PC-9 (cell line): Measurements from ENCODE around the gene TMEFF2. TPM values are rescaled to one million over a fixed set of nuclear protein-coding genes. Genes with fewer than 3 reads are reported as not detected.

Experiments
- BruUV-seq: library from RNA; stranded (reverse); fragments of 400-500 nt; replicated peaks from 2 replicates; lab custom pipeline; 2021; lab: Mats Ljungman, UMichigan
- CTCF ChIA-PET: fragments of 300-600 bp; sonication (Branson Sonifier 250); formaldehyde crosslinking; loops from one replicate; lab custom pipeline; 2022; ENCODE audit warnings: antibody characterized with exemption; lab: Charles Lee
- POLR2A ChIA-PET: fragments of 300-600 bp; sonication (Branson Sonifier 250); formaldehyde crosslinking; loops from one replicate; lab custom pipeline; 2022; ENCODE audit warnings: antibody characterized with exemption; ENCODE audit not compliant: unreplicated experiment; lab: Charles Lee
- DNase-seq, 2 experiments: peaks; one replicate each; pipeline versions ENCODE4 v3.0.0 to v3.0.0-alpha.2; 2015 to 2022; ENCODE audit warnings: mixed read lengths in 1 of 2
- H2AFZ ChIP-seq: fragments of 200-600 bp; sonication (generic); 2 replicates; pipeline ENCODE4 v1.8.1; 2017; ENCODE audit warnings: antibody characterized with exemption
- H3F3A ChIP-seq: fragments of 200-600 bp; sonication (generic); 2 replicates; pipeline ENCODE4 v1.8.1; 2017; ENCODE audit warnings: antibody characterized with exemption, mild to moderate bottlenecking, low read depth; ENCODE audit not compliant: insufficient read depth
- H3K27ac ChIP-seq: fragments of 200-600 bp; sonication (generic); 2 replicates; pipeline ENCODE4 v1.6.1; 2016; ENCODE audit warnings: mixed run types
- H3K27me3 ChIP-seq: fragments of 200-600 bp; sonication (generic); 2 replicates; pipeline ENCODE4 v1.6.1; 2016; ENCODE audit warnings: low read depth, mixed run types; ENCODE audit not compliant: insufficient read depth
- H3K36me3 ChIP-seq: fragments of 200-600 bp; sonication (generic); 2 replicates; pipeline ENCODE4 v1.6.1; 2016; ENCODE audit warnings: low read depth, mixed run types
- H3K4me1 ChIP-seq: fragments of 200-600 bp; sonication (generic); replicated peaks from 2 replicates; pipeline ENCODE4 v1.6.1; 2016; ENCODE audit warnings: mixed run types; ENCODE audit not compliant: insufficient read depth
- H3K4me2 ChIP-seq: fragments of 200-600 bp; sonication (generic); 2 replicates; pipeline ENCODE4 v1.6.1; 2017; ENCODE audit warnings: mixed run types
- H3K4me3 ChIP-seq: fragments of 200-600 bp; sonication (generic); 2 replicates; pipeline ENCODE4 v1.6.1; 2016; ENCODE audit warnings: mixed run types
- H3K79me2 ChIP-seq: fragments of 200-600 bp; sonication (generic); 2 replicates; pipeline ENCODE4 v1.6.1; 2017; ENCODE audit warnings: low read depth, mixed run types
- H3K9me2 ChIP-seq: fragments of 200-600 bp; sonication (generic); 2 replicates; pipeline ENCODE4 v1.8.1; 2017; ENCODE audit warnings: mild to moderate bottlenecking; ENCODE audit not compliant: insufficient read depth
- H3K9me3 ChIP-seq: fragments of 200-600 bp; sonication (generic); 2 replicates; pipeline ENCODE4 v1.8.1; 2016; ENCODE audit warnings: low read depth; ENCODE audit not compliant: insufficient read depth
- H4K20me1 ChIP-seq: fragments of 200-600 bp; sonication (generic); 2 replicates; pipeline ENCODE4 v1.8.1; 2017; ENCODE audit not compliant: insufficient read depth
- CTCF ChIP-seq: fragments of 200-600 bp; sonication (generic); conservative IDR thresholded peaks from 2 replicates; pipeline ENCODE4 v1.6.1; 2017; ENCODE audit warnings: mixed run types, antibody characterized with exemption, mild to moderate bottlenecking, moderate library complexity
- EZH2 ChIP-seq: fragments of 200-600 bp; sonication (generic); IDR thresholded peaks from 2 replicates; pipeline ENCODE4 v1.8.0; 2017; ENCODE audit warnings: antibody characterized with exemption, low read depth
- intact Hi-C: fragments of 100-400 bp; cut with micrococcal nuclease; formaldehyde crosslinking; loops from one replicate; pipeline ENCODE4 v1.10.0; 2022; ENCODE audit not compliant: unreplicated experiment
- total RNA-seq: library from RNA; stranded (reverse); gene quantifications from 2 replicates; pipeline ENCODE4 v1.2.3, GENCODE V29; 2021

TMEFF2 gene
- total RNA-seq, 1 experiment from 2014 or later, result not detected

DNA sequence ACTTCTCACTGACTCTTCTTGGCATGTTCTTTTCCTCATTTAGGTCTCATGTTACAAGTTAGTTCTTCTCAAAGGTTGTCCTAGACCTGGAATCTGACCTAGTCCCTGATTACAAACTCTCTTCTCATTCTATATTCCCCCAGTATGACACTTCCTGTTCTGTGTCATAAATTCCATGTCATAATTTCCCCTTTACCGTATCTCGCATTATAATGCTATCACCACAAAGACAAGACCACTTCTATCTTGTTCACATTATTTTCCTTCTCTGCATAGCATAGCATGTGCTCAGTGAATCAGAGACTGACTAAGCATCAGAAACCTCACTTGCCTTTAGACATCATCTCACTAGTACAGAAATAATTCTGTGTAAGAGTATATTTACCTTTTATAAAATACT, 284.2 kb downstream of the TMEFF2 start:
- H3K9me3 ChIP-seq, result no peaks in the 10 kb centered on the region
- ChIA-PET POLR2A (no interaction called here), CTCF (no interaction called here)
- H3K79me2 ChIP-seq, result no peaks in the 10 kb centered on the region
- no peaks in the 10 kb centered on the region for H3K9me2 ChIP-seq
- intact Hi-C loops, result no loop called here
- DNase-seq, result no peak
- H3K4me3 ChIP-seq, result no peak overlapping the region
- no peaks in the 10 kb centered on the region for H3F3A ChIP-seq
- no TSS peak for BruUV-seq
- H3K4me2 ChIP-seq, result no peak overlapping the region
- no peak for TF ChIP-seq CTCF
- no peak for TF ChIP-seq EZH2
- no peaks in the 10 kb centered on the region for H4K20me1 ChIP-seq
- H2AFZ ChIP-seq, result no peak overlapping the region
- no peaks in the 10 kb centered on the region for H3K4me1 ChIP-seq
- H3K36me3 ChIP-seq, result no peaks in the 10 kb centered on the region
- H3K27ac ChIP-seq, result no peak overlapping the region
- H3K27me3 ChIP-seq, result no peaks in the 10 kb centered on the region

DNA sequence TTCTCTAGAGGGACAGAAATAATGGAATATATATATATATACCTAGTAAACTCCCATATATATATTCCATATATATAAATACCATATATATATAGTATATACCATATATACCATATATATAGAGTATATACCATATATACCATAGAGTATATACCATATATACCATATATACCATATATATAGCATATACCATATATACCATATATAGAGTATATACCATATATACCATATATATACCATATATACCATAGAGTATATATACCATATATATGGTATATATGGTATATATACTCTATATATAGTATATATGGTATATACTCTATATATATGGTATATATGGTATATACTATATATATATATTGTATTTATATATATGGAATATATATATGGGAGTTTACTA, 285.9 kb downstream of the TMEFF2 start:
- DNase-seq, result no peak
- no peaks in the 10 kb centered on the region for H3F3A ChIP-seq
- no peaks in the 10 kb centered on the region for H3K79me2 ChIP-seq
- no peak overlapping the region for H2AFZ ChIP-seq
- TF ChIP-seq EZH2, result no peak
- no peak for TF ChIP-seq CTCF
- ChIA-PET POLR2A (no interaction called here), CTCF (no interaction called here)
- no peaks in the 10 kb centered on the region for H3K27me3 ChIP-seq
- no peaks in the 10 kb centered on the region for H3K36me3 ChIP-seq
- H3K27ac ChIP-seq, result no peak overlapping the region
- intact Hi-C loops, result no loop called here
- no peaks in the 10 kb centered on the region for H3K9me3 ChIP-seq
- no peak overlapping the region for H3K4me2 ChIP-seq
- H3K4me1 ChIP-seq, result no peaks in the 10 kb centered on the region
- BruUV-seq, result no TSS peak
- H3K9me2 ChIP-seq, result no peaks in the 10 kb centered on the region
- H4K20me1 ChIP-seq, result no peaks in the 10 kb centered on the region
- H3K4me3 ChIP-seq, result no peak overlapping the region

GRCh38 chr2:191907545-191907944, 287.2 kb downstream of the TMEFF2 start:
- H3K4me3 ChIP-seq, result no peak overlapping the region
- H3K79me2 ChIP-seq, result no peaks in the 10 kb centered on the region
- H3K9me2 ChIP-seq, result no peaks in the 10 kb centered on the region
- no peak for TF ChIP-seq EZH2
- TF ChIP-seq CTCF, result no peak
- H3K4me2 ChIP-seq, result no peak overlapping the region
- no peak overlapping the region for H2AFZ ChIP-seq
- H3K27ac ChIP-seq, result no peak overlapping the region
- H3K27me3 ChIP-seq, result no peaks in the 10 kb centered on the region
- BruUV-seq, result no TSS peak
- H3K9me3 ChIP-seq, result no peaks in the 10 kb centered on the region
- no peaks in the 10 kb centered on the region for H4K20me1 ChIP-seq
- H3K4me1 ChIP-seq, result no peaks in the 10 kb centered on the region
- ChIA-PET CTCF (interaction anchor here (1.3 kb wide), 1 partner anchor 96 kb away, joined by 4 read pairs; no protein-coding TSS in a partner anchor), POLR2A (no interaction called here)
- no peaks in the 10 kb centered on the region for H3F3A ChIP-seq
- intact Hi-C loops, result no loop called here
- DNase-seq, result no peak
- H3K36me3 ChIP-seq, result no peaks in the 10 kb centered on the region
